RWPE1 (cell line): ENCODE data around the gene MUC20.

Experiments used
- CTCF ChIA-PET: fragments of 350-600 bp; sonication (Branson Sonifier 250); formaldehyde crosslinking; extraction: SDS; loops from one replicate; lab custom pipeline; 2021; lab: Yijun Ruan, JAX
- POLR2A ChIA-PET: fragments of 400-600 bp; formaldehyde crosslinking; extraction: SDS; loops from one replicate; lab custom pipeline; 2020; ENCODE audit warnings: antibody characterized with exemption; ENCODE audit not compliant: low non-redundant PET; lab: Yijun Ruan, JAX
- DNase-seq: peaks from one replicate; pipeline ENCODE4 v3.0.0; 2012; ENCODE audit warnings: low spot score
- H3K27ac ChIP-seq: fragments of 450-650 bp; 2 replicates; pipeline ENCODE4 v1.5.1; 2017
- CTCF ChIP-seq: fragments of 450-650 bp; conservative IDR thresholded peaks from 2 replicates; pipeline ENCODE4 v1.5.1; 2017; ENCODE audit warnings: low read depth, mild to moderate bottlenecking

Gene MUC20

GRCh38 chr3:195752546-195753331 is 32.0 kb downstream of the MUC20 start:
- ChIA-PET CTCF (interaction anchor here (0.6 to 0.7 kb wide), 2 partner anchors 41 to 502 kb away, joined by 3 read pairs; no protein-coding TSS in a partner anchor), POLR2A (no interaction called here)
- no peak for DNase-seq
- TF ChIP-seq CTCF, result no peak
- H3K27ac ChIP-seq, result no peak overlapping the region

GRCh38 chr3:195753581-195753980 is 32.8 kb downstream of the MUC20 start:
- POLR2A ChIA-PET, result no interaction called here
- DNase-seq, result no peak

GRCh38 chr3:195754141-195754540 is 33.4 kb downstream of the MUC20 start:
- ChIA-PET POLR2A (no interaction called here), CTCF (no interaction called here)
- no peak for DNase-seq
- H3K27ac ChIP-seq, result no peak overlapping the region
- TF ChIP-seq CTCF, result no peak

More at GRCh38 chr3:195753581-195753980, 32.8 kb downstream of the MUC20 start:
- CTCF ChIA-PET, result no interaction called here
- TF ChIP-seq CTCF, result no peak
- H3K27ac ChIP-seq, result no peak overlapping the region

- no peak for TF ChIP-seq CTCF
- ChIA-PET POLR2A (no interaction called here), CTCF (no interaction called here)
- no peak for DNase-seq
- H3K27ac ChIP-seq, result no peak overlapping the region
These were observed 34.1 kb downstream of the MUC20 start for GRCh38 chr3:195754906-195755305.

- POLR2A ChIA-PET, result no interaction called here
- DNase-seq, result no peak
- CTCF ChIA-PET, result no interaction called here
- no peak for TF ChIP-seq CTCF
- H3K27ac ChIP-seq, result no peak overlapping the region
These were observed 34.6 kb downstream of the MUC20 start for GRCh38 chr3:195755391-195755790.

- no peak overlapping the region for H3K27ac ChIP-seq
- CTCF ChIA-PET, result no interaction called here
- TF ChIP-seq CTCF, result no peak
- POLR2A ChIA-PET, result no interaction called here
- DNase-seq, result no peak
These were observed 35.3 kb downstream of the MUC20 start for GRCh38 chr3:195755791-195756676.
